ENCODE data around the gene TMEFF1.

- no peak for TF ChIP-seq POLR2AphosphoS5 (IDR thresholded peaks at IDR 0.05; ENCODE audit: low read depth, low read length)
- TF ChIP-seq ELF1 (IDR thresholded peaks at IDR 0.05; ENCODE audit: borderline replicate concordance, low read depth) = no peak
- no peak for TF ChIP-seq CTCF (IDR thresholded peaks at IDR 0.05 in 2 of 3, conservative IDR thresholded peaks at IDR 0.05 in 1 of 3; ENCODE audit: borderline replicate concordance in 1 of 3, insufficient read depth in 1 of 3, low read depth in 2 of 3, low read length in 2 of 3)
- no peak for TF ChIP-seq RAD21 (IDR thresholded peaks at IDR 0.05; ENCODE audit: low read depth)
Measured at GRCh38 chr9:100573655-100574260, 100.8 kb downstream of the TMEFF1 start.

Measured in HCT116 (cell line).